Left ventricle myocardium inferior (tissue), 1 donor: Measurements from ENCODE around the gene ARMC9. TPM values are rescaled to one million over a fixed set of nuclear protein-coding genes. Genes with fewer than 3 reads are reported as not detected.

Experiments used
- DNase-seq: peaks from one replicate; pipeline ENCODE4 v3.0.0-alpha.2; 2020
- H3K27ac ChIP-seq: fragments of 200-600 bp; replicated peaks from 2 replicates; pipeline ENCODE4 v1.8.0; 2021
- H3K27me3 ChIP-seq: fragments of 200-600 bp; 2 replicates; pipeline ENCODE4 v1.8.0; 2021; ENCODE audit warnings: low read depth
- H3K36me3 ChIP-seq: fragments of 200-600 bp; 2 replicates; pipeline ENCODE4 v1.8.0; 2021
- H3K4me1 ChIP-seq: fragments of 200-600 bp; 2 replicates; pipeline ENCODE4 v1.8.0; 2021
- H3K4me3 ChIP-seq: fragments of 200-600 bp; 2 replicates; pipeline ENCODE4 v1.8.0; 2021; ENCODE audit warnings: mild to moderate bottlenecking, moderate library complexity
- H3K9me3 ChIP-seq: fragments of 200-600 bp; replicated peaks from 2 replicates; pipeline ENCODE4 v1.8.0; 2021
- CTCF ChIP-seq: fragments of 200-600 bp; IDR thresholded peaks from 2 replicates; pipeline ENCODE4 v1.8.0; 2021; ENCODE audit warnings: antibody characterized with exemption, mild to moderate bottlenecking, borderline replicate concordance
- intact Hi-C: fragments of 100-400 bp; cut with micrococcal nuclease; formaldehyde crosslinking; loops from one replicate; pipeline ENCODE4 v1.11.0; 2022
- total RNA-seq: library from RNA; stranded (reverse); fragmentation: NEBNext Ultra II Directional; extraction: Animal tissue kit (Norgen Biotek cat#: 25700); gene quantifications from one replicate; pipeline ENCODE4 v1.2.1, GENCODE V29; 2021
- donor health status: DM: no; HTN: yes; CAD: no; lungs with severe emphysema.

The ARMC9 gene
- total RNA-seq, 1 donor from 2014 or later: 3.1 TPM

- no peak overlapping the region for H3K4me3 ChIP-seq
- intact Hi-C loops: no loop called here
- peaks cover 19% of the 10 kb centered on the region for H3K4me1 ChIP-seq
- H3K9me3 ChIP-seq: no peaks in the 10 kb centered on the region
- H3K27ac ChIP-seq: no peak overlapping the region
- TF ChIP-seq CTCF: no peak
- no peak for DNase-seq
- no peaks in the 10 kb centered on the region for H3K36me3 ChIP-seq
- no peaks in the 10 kb centered on the region for H3K27me3 ChIP-seq
Measured at GRCh38 chr2:231343988-231344387, 145.6 kb downstream of the ARMC9 start.

- DNase-seq: no peak
- Histone ChIP-seq H3K4me3 (no peak overlapping the region), H3K27me3 (no peaks in the 10 kb centered on the region), H3K4me1 (peaks cover 19% of the 10 kb centered on the region), H3K9me3 (no peaks in the 10 kb centered on the region), H3K36me3 (no peaks in the 10 kb centered on the region), H3K27ac (no peak overlapping the region)
- no peak for TF ChIP-seq CTCF
- intact Hi-C loops: no loop called here
Measured at GRCh38 chr2:231344851-231345250, 146.4 kb downstream of the ARMC9 start.

GRCh38 chr2:231347081-231347480, 148.7 kb downstream of the ARMC9 start:
- TF ChIP-seq CTCF: no peak
- no peak overlapping the region for H3K4me3 ChIP-seq
- H3K36me3 ChIP-seq: no peaks in the 10 kb centered on the region
- H3K9me3 ChIP-seq: no peaks in the 10 kb centered on the region
- intact Hi-C loops: no loop called here
- no peaks in the 10 kb centered on the region for H3K27me3 ChIP-seq
- DNase-seq: no peak
- no peak overlapping the region for H3K27ac ChIP-seq
- peaks cover 11% of the 10 kb centered on the region for H3K4me1 ChIP-seq

- intact Hi-C loops: no loop called here
- no peak for TF ChIP-seq CTCF
- Histone ChIP-seq H3K36me3 (no peaks in the 10 kb centered on the region), H3K9me3 (no peaks in the 10 kb centered on the region), H3K27me3 (no peaks in the 10 kb centered on the region), H3K4me3 (no peak overlapping the region), H3K4me1 (peaks cover 11% of the 10 kb centered on the region), H3K27ac (no peak overlapping the region)
- DNase-seq: no peak
Measured at GRCh38 chr2:231347638-231348037, 149.2 kb downstream of the ARMC9 start.

GRCh38 chr2:231348173-231348572, 149.7 kb downstream of the ARMC9 start:
- no peak for DNase-seq
- Histone ChIP-seq H3K36me3 (no peaks in the 10 kb centered on the region), H3K4me3 (no peak overlapping the region), H3K4me1 (peaks cover 11% of the 10 kb centered on the region), H3K9me3 (no peaks in the 10 kb centered on the region), H3K27ac (no peak overlapping the region), H3K27me3 (no peaks in the 10 kb centered on the region)
- intact Hi-C loops: no loop called here
- TF ChIP-seq CTCF: no peak
